GM06990 (cell line): Measurements from ENCODE around the gene HSPG2.

Source experiments
- DNase-seq: peaks from one replicate; pipeline ENCODE4 v3.0.0-alpha.2; 2011; ENCODE audit not compliant: insufficient read length; ENCODE audit errors: extremely low read depth
- H3K27me3 ChIP-seq: replicated peaks from 2 replicates; pipeline ENCODE4 v1.6.0; 2011; ENCODE audit warnings: low read length; ENCODE audit not compliant: control insufficient read depth, insufficient read depth
- H3K36me3 ChIP-seq: 2 replicates; pipeline ENCODE4 v1.5.1; 2011; ENCODE audit warnings: low read length; ENCODE audit not compliant: control insufficient read depth, insufficient read depth
- H3K4me3 ChIP-seq: replicated peaks from 2 replicates; pipeline ENCODE4 v1.5.1; 2011; ENCODE audit warnings: low read depth, mild to moderate bottlenecking, control low read depth, low read length
- TF ChIP-seq, protein P1 (sequence below): IDR thresholded peaks from 2 replicates; pipeline ENCODE4 v1.5.1; 2011; ENCODE audit warnings: low read length, control low read depth, mild to moderate bottlenecking, inconsistent platforms; ENCODE audit not compliant: insufficient read depth, poor library complexity, severe bottlenecking

The HSPG2 gene

DNA sequence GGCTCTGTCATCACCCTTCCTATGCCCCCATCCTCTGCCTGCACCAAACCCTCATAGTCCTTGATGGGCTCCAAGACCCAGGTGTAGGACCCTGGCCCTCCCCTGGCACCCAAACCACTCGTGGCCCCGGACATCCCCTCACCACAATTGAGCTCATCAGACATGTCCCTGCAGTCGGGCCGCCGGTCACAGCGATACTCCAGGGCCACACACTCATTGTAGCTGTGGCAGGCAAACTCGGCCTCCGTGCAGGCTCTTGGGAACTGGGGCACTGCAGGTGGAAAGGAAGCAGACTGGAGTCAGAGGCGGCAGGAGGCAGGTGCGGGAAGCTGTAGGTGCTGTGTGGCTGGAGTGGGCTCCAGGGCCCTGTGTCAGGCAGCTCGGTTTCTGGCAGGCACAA is 49.3 kb downstream of the HSPG2 start:
- H3K4me3 ChIP-seq: no peak overlapping the region
- peaks cover 2% of the 10 kb centered on the region for H3K27me3 ChIP-seq
- no peak for DNase-seq
- TF ChIP-seq, protein P1, sequence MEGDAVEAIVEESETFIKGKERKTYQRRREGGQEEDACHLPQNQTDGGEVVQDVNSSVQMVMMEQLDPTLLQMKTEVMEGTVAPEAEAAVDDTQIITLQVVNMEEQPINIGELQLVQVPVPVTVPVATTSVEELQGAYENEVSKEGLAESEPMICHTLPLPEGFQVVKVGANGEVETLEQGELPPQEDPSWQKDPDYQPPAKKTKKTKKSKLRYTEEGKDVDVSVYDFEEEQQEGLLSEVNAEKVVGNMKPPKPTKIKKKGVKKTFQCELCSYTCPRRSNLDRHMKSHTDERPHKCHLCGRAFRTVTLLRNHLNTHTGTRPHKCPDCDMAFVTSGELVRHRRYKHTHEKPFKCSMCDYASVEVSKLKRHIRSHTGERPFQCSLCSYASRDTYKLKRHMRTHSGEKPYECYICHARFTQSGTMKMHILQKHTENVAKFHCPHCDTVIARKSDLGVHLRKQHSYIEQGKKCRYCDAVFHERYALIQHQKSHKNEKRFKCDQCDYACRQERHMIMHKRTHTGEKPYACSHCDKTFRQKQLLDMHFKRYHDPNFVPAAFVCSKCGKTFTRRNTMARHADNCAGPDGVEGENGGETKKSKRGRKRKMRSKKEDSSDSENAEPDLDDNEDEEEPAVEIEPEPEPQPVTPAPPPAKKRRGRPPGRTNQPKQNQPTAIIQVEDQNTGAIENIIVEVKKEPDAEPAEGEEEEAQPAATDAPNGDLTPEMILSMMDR: no peak
- H3K36me3 ChIP-seq: no peaks in the 10 kb centered on the region

DNA sequence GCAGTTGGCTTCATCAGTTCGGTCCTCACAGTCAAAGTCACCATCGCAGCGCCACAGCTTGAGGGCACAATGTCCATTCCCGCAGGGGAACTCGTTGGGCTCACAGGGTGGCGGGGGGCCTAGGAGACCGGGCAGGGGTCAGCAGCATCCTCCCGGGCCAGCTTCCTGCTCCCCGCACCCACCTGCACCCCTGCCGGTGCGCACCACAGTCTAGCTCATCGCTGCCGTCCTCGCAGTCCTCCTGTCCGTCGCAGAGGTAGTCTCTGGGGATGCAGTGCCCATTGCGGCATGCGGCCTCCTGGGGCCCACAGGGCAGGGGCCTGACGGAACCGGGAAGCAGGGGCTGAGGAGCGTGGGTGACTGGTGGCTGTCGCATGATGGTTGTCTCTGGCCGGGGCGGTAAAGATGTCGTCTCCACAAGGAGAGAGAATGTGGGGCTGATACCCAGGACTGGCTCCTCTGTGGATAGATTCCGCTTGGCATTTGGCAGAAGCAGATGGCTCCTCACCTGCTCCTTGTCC is 49.8 kb downstream of the HSPG2 start:
- no peak for DNase-seq
- no peak overlapping the region for H3K4me3 ChIP-seq
- no peaks in the 10 kb centered on the region for H3K36me3 ChIP-seq
- TF ChIP-seq, protein P1: no peak
- H3K27me3 ChIP-seq: peaks cover 2% of the 10 kb centered on the region

DNA sequence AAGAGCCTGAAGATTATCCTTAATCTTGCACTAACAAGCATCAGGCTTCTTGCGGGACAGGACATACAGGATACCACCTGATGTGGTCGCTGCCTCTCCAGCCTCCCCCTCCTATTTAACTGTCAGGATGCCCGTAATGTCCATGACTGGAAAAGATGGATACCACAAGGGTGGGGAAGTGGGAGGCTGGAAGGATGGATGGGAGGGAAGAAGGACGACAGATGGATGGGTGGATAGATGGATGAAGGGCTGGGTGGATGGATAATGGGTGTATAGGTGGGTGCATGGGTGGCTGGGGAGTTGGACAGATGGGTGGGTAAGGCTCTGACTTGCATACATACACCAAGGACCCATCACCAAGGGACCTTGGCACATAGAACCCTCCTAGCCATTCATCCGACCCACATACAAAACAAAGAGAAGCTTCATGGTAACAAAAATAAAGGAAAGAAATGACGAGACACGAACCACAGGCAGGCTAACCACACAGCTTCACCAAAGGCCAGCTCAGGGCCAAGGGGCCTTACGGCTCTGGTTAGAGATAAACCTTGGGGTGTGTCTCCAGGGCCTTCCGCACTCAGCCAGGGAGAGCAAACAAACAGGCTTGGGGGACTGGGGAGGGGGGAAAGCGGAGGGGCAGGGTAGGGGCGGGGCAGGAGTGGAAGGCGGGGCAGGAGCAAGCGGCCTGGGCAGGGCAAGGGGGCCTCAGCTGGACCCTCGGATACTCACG is 50.5 kb downstream of the HSPG2 start:
- TF ChIP-seq, protein P1: no peak
- DNase-seq: no peak
- Histone ChIP-seq H3K36me3 (no peaks in the 10 kb centered on the region), H3K4me3 (no peak overlapping the region), H3K27me3 (peaks cover 2% of the 10 kb centered on the region)

DNA sequence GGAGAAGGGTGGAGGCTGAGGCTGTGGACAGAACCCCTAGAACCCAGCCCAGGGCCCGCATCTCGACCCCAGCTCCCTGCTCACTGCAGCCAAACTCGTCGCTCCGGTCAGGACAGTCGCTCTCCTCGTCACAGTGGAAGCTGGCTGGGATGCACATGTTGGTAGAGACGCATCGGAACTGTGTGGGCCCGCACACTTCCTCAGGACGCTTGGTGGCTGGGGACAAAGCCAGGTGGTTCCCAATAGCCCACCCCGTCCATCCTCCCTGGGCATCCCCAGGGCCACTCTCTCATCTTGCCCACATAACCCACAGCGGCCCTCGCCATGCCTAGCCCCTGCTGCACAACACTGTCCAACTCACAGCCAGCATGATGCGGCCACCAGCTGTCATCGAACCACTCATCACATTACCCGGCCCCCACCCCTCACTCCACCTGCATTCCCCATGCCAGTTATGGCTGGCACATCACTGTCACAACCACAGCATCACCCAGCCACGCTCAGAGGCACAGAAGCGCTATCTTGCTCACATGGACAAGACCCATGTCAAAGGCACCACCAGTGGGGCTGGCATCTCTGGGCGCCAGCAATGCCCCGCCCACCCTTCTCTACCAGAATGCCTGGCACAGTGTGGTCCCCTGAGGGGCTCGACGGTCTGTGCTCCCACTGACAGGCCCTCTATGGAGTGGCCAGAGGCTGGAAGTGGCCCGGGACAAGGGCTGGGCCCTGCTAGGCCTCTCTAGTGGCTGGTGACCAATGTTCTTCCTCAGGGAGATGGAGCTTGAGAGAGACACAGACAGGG is 51.7 kb downstream of the HSPG2 start:
- H3K36me3 ChIP-seq: no peaks in the 10 kb centered on the region
- H3K27me3 ChIP-seq: peaks cover 2% of the 10 kb centered on the region
- TF ChIP-seq, protein P1: no peak
- DNase-seq: no peak
- no peak overlapping the region for H3K4me3 ChIP-seq

DNA sequence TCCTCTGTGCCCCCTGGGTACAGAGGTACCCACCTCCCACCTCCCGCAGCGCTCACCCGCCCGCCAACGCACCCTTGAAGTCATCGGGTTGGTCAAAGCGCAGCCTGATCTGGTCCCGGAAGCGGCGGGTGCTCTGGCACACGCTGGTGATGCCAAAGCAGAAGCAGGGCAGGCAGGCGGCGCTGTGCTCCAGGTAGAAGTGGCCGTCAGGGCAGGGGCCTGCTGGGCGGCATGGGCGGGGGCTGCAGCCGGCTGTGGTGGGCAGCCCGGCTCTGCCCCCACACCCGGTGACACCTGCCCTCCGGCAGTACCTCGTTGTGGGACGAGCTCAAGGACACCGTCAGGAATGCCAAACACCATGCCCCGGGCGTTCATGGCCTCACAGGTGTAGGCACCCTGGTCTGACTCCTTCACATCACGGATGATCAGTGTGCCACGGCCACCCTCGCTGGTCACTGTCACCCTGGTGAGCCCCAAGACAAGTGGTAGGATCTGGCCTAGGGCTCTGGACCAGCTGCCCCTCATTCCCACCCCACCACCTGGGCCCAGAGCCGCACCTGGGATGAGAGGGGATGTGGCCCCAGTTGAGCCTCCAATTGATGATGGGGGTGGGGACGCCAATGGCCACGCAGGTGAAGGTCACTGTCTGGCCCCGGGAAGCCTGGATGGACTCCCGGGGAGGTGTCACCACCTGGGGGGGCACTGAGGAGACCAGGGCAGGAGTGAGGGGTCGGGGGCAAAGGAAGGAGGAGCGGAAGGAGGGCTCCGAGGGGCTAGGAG is 52.5 kb downstream of the HSPG2 start:
- H3K36me3 ChIP-seq: no peaks in the 10 kb centered on the region
- peaks cover 2% of the 10 kb centered on the region for H3K27me3 ChIP-seq
- DNase-seq: no peak
- TF ChIP-seq, protein P1: no peak
- no peak overlapping the region for H3K4me3 ChIP-seq
